Kidney (tissue), 14 donors: ENCODE results near the gene DOK7. TPM values are rescaled to one million over a fixed set of nuclear protein-coding genes. Genes with fewer than 3 reads are reported as not detected.

Source experiments
- DNase-seq, 5 donors: peaks; one replicate each; pipeline ENCODE4 v3.0.0-alpha.2; 2013 to 2020
- FAIRE-seq: peaks from 2 replicates; lab custom pipeline; 2012; peaks lifted over from hg19 to GRCh38; lab: Jason Lieb, UNC
- H3K27ac ChIP-seq, 2 donors: one replicate each; pipeline ENCODE4 v1.7.0; 2013; ENCODE audit warnings: low read depth in 2 of 2, low read length in 2 of 2, inconsistent platforms in 1 of 2
- H3K27me3 ChIP-seq: one replicate; pipeline ENCODE4 v1.7.1; 2013; ENCODE audit warnings: low read length, inconsistent platforms; ENCODE audit not compliant: control insufficient read depth, insufficient read depth
- H3K36me3 ChIP-seq, 3 donors: one replicate each; pipeline versions ENCODE4 v1.7.0 to v1.7.1; 2013; ENCODE audit warnings: low read length in 3 of 3, control low read depth in 1 of 3, inconsistent platforms in 1 of 3; ENCODE audit not compliant: insufficient read depth in 3 of 3, control insufficient read depth in 2 of 3
- H3K4me1 ChIP-seq, 3 donors: one replicate each; pipeline versions ENCODE4 v1.7.0 to v1.7.1; 2013; ENCODE audit warnings: low read length in 3 of 3, inconsistent platforms in 1 of 3, low read depth in 1 of 3; ENCODE audit not compliant: control insufficient read depth in 2 of 3, insufficient read depth in 2 of 3
- H3K4me3 ChIP-seq, 3 donors: one replicate each; pipeline versions ENCODE4 v1.7.0 to v1.8.1; 2013; ENCODE audit warnings: low read length in 3 of 3, control low read depth in 1 of 3, inconsistent platforms in 1 of 3
- H3K9ac ChIP-seq, 3 donors: one replicate each; pipeline versions ENCODE4 v1.7.0 to v1.7.1; 2013; ENCODE audit warnings: low read length in 3 of 3, control low read depth in 1 of 3, inconsistent platforms in 1 of 3
- H3K9me3 ChIP-seq, 3 donors: one replicate each; pipeline versions ENCODE4 v1.7.0 to v1.7.1; 2013; ENCODE audit warnings: low read length in 3 of 3, control low read depth in 1 of 3, inconsistent platforms in 1 of 3; ENCODE audit not compliant: control insufficient read depth in 2 of 3, insufficient read depth in 1 of 3
- intact Hi-C: fragments of 100-400 bp; cut with DNase I; formaldehyde crosslinking; loops from one replicate; pipeline ENCODE4 v1.11.1; 2022
- polyA plus RNA-seq: library from polyadenylated mRNA; stranded (reverse); fragments of 350-450 nt; fragmentation: Illumina TruSeq; extraction: RNeasy Lipid Tissue Mini Kit (QIAGEN cat#74804); gene quantifications from one replicate; pipeline ENCODE4 v1.2.3, GENCODE V29; 2014; ENCODE audit warnings: low read depth, low replicate concordance; ENCODE audit not compliant: insufficient read depth
- total RNA-seq: library from RNA; stranded (reverse); fragmentation: NEBNext Ultra II Directional; extraction: Animal tissue kit (Norgen Biotek cat#: 25700); gene quantifications from one replicate; pipeline ENCODE4 v1.2.1, GENCODE V29; 2021
- TF ChIP-seq, protein P1 (sequence below): IDR thresholded peaks from 3 replicates; pipeline ENCODE4 v1.5.1; 2012; ENCODE audit warnings: mild to moderate bottlenecking, moderate library complexity, borderline replicate concordance; ENCODE audit not compliant: insufficient read depth; ENCODE audit errors: extremely low read depth
- donor health status: control.
- donor health status: control.
- donor health status: control.
- donor health status: control.
- donor health status: control.
- donor health status: DM: yes; HTN: yes; CAD: no.
- donor health status: Normal renal cell carcinoma (clear cell type).

Gene DOK7
- total and polyA plus RNA-seq, 2 donors from 2014 or later, result 1.2 to 7.0 TPM

DNA sequence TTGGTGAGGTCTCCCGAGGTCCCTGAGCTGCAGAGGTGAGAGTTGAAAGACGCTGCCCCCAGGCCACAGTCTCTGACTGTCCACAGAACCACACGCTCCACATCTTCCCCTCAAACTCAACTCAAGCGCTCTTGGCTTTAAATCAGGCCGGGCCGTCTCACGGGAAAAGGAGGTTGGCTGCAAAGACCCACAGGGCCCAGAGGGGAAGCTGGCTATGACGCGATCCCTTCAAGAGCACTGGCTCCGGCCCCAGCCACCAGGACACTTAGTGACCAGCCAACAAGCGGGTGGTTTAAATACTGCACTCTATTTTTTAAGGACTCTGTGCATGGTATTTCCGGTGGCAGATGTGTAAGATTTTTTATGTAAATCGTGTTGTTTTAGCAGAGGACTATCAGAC lies 49.2 kb downstream of the DOK7 start:
- Histone ChIP-seq H3K36me3 (peaks cover 2 to 57% (median 32%) of the 10 kb centered on the region in 3 donors), H3K4me3 (no peak overlapping the region), H3K9me3 (no peaks in the 10 kb centered on the region), H3K9ac (no peak overlapping the region), H3K27ac (no peak overlapping the region), H3K27me3 (no peaks in the 10 kb centered on the region), H3K4me1 (no peaks in the 10 kb centered on the region)
- intact Hi-C loops, result no loop called here
- DNase-seq (peak in 1 of 5 donors; percentile 61), FAIRE-seq (no peak)
- TF ChIP-seq, protein P1, sequence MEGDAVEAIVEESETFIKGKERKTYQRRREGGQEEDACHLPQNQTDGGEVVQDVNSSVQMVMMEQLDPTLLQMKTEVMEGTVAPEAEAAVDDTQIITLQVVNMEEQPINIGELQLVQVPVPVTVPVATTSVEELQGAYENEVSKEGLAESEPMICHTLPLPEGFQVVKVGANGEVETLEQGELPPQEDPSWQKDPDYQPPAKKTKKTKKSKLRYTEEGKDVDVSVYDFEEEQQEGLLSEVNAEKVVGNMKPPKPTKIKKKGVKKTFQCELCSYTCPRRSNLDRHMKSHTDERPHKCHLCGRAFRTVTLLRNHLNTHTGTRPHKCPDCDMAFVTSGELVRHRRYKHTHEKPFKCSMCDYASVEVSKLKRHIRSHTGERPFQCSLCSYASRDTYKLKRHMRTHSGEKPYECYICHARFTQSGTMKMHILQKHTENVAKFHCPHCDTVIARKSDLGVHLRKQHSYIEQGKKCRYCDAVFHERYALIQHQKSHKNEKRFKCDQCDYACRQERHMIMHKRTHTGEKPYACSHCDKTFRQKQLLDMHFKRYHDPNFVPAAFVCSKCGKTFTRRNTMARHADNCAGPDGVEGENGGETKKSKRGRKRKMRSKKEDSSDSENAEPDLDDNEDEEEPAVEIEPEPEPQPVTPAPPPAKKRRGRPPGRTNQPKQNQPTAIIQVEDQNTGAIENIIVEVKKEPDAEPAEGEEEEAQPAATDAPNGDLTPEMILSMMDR, result no peak

DNA sequence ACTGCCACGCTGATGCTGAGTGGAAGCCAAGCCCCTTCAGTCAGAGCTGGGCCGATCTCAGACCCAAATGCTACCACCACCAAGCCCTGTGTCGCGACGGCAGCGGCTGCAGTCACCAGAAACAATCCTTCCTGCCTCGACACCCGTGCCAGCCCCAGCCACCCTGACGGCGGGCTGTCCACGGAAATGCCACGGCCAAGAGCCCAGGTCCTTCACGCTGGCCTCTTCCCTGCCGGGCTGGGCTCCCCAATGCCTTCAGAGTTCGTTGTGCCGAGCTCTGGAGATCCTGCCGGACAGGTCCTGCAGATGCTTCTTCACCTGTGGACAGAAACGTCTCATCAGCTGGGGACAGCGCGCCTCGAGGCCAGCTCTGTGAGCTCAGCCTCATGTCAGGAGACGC lies 49.6 kb downstream of the DOK7 start:
- H3K4me1 ChIP-seq, result no peaks in the 10 kb centered on the region
- TF ChIP-seq, protein P1, result no peak
- H3K36me3 ChIP-seq, result peaks cover 2 to 61% (median 34%) of the 10 kb centered on the region in 3 donors
- no peak overlapping the region for H3K27ac ChIP-seq
- no peak overlapping the region for H3K9ac ChIP-seq
- no peaks in the 10 kb centered on the region for H3K9me3 ChIP-seq
- intact Hi-C loops, result no loop called here
- FAIRE-seq (no peak), DNase-seq (peak in 1 of 5 donors; percentile 50)
- no peak overlapping the region for H3K4me3 ChIP-seq
- no peaks in the 10 kb centered on the region for H3K27me3 ChIP-seq

DNA sequence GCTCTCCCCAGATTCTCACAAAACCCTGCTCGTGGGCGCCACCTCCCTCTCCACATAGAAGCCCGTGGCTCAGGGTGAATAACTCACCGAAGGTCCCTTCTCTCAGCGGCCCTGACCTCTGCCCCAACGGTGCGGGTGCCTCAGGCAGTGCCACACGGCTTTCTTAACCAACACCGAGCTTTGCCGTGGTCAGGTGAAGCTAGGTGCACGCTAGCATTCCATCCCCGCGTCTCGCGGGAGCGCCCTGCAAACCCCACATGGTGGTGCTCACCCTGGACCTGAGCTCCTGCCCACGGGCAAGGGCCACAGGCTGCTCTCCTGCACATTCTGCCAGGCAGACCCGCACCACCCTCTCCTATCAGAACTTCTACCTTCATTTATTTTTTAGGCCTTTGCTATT lies 50.7 kb downstream of the DOK7 start:
- Histone ChIP-seq H3K27ac (no peak overlapping the region), H3K27me3 (no peaks in the 10 kb centered on the region), H3K36me3 (peaks cover 0 to 62% (median 31%) of the 10 kb centered on the region in 3 donors), H3K9me3 (no peaks in the 10 kb centered on the region), H3K4me1 (no peaks in the 10 kb centered on the region), H3K4me3 (no peak overlapping the region), H3K9ac (no peak overlapping the region)
- intact Hi-C loops, result no loop called here
- DNase-seq (peak in 1 of 5 donors; percentile 56), FAIRE-seq (no peak)
- TF ChIP-seq, protein P1, result no peak

DNA sequence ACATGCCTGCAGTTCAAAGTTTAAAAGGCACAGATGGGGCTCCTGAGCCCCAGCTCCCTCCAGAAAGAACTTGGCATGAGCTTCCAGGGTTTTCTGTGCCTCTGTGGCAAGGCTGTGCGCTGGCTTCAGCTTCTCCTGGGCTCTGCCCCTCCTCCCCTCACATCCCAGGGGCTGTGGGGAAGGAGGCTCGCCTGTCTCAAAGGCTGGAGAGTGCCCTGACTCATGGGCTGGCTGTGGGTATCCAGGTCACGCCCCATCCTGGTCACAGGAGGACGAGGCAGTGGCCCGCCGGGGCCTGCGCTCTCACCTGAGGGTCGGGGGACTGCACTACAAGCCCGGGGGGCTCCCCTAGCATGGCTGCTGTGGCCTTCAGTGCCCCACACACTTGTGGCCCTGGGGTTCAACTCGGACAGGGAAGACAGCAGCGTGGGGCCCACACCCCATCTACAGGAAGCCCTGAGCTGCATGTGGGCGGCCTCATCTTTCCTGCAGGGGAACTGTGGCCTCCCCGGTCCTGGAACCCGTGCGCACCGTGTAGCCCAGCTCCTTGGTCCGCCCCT lies 51.2 kb downstream of the DOK7 start:
- Histone ChIP-seq H3K27ac (no peak overlapping the region), H3K9me3 (no peaks in the 10 kb centered on the region), H3K36me3 (peaks cover 0 to 62% (median 28%) of the 10 kb centered on the region in 3 donors), H3K4me1 (no peaks in the 10 kb centered on the region), H3K27me3 (no peaks in the 10 kb centered on the region), H3K9ac (no peak overlapping the region), H3K4me3 (no peak overlapping the region)
- TF ChIP-seq, protein P1, result no peak
- intact Hi-C loops, result no loop called here
- FAIRE-seq (no peak), DNase-seq (peak in 1 of 5 donors; percentile 70)
